Activated CD8-positive, alpha-beta memory T cell treated with anti-CD3 and anti-CD28 coated beads, Interleukin-2, amount 50 U/mL, for 4 hours (primary cell): ENCODE data around the gene ASCC1.
"Not testable (repeated sequence)": the region's sequence is repeated elsewhere in the genome, so short reads cannot be mapped to it uniquely, and the experiment has no call there.

Experiments used
- DNase-seq: peaks from one replicate; pipeline ENCODE4 v3.0.0-alpha.2; 2020

The ASCC1 gene

DNA sequence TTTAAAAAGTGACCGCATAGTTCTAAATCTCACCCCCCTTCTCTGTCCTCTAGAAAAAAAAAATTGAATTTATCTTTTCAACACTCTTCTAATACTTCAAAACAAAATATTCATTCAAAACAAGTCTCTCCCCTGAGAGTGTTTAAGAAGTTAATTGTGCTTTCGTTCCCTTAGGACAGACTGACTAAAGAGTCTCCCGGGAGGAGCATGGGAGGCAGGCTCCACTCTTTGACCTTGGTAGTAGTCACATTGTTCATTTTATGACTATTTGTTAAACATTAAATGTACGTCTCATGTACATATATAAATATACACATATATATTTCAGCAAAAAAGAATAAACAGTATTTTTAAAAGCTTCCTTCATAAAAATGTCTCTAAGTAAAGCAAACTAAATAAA lies 92.5 kb downstream of the ASCC1 start:
- no peak for DNase-seq

DNA sequence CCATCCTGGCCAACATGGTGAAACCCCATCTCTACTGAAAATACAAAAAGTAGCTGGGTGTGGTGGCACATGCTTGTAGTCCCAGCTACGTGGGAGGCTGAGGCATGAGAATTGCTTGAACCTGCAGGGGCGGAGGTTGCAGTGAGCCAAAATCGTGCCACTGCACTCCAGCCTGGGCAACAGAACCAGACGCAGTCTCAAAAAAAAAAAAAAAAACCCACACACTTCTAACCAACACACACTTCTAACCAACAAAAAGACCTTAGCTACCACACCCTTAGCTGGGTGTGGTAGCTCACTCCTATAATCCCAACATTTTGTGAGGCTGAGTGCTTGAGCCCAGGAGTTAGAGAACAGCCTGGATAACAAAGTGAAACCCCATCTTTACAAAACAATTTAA lies 93.9 kb downstream of the ASCC1 start:
- no peak for DNase-seq

DNA sequence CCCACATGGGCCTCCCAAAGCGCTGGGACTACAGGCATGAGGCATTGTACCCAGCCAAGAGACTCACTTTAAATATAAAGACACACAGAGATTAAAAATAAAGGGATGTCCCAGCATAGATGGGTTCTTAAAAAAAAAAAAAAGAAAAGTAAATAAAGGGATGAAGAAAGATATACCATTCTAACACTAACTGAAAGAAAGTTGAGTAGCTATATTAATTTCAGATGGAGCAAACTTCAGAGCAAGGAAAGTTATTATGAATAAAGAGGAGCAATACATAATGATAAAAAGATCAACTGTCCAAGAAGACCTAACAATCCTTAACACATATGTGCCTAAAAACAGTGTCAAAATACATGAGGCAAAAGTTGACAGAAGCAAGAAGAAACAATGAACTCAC lies 94.7 kb downstream of the ASCC1 start:
- no peak for DNase-seq

DNA sequence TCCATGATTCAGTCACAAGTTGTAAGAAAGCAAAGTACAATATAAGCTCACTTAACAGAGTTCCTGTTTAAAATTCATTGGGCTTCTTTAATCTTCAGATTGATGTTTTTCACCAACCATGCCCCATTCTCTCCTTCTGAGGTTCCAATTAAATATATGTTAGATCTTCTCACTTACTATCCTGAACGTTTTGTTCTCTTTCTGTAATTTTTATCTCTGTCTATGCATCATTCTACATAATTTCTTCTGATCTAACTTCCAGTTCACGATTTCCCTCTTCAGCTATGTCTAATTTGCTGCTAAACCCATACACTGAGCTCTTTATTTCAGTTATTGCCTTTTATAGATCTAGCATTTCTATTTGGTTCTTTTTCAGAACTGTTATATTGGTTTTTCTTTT lies 99.7 kb downstream of the ASCC1 start:
- DNase-seq, result no peak

DNA sequence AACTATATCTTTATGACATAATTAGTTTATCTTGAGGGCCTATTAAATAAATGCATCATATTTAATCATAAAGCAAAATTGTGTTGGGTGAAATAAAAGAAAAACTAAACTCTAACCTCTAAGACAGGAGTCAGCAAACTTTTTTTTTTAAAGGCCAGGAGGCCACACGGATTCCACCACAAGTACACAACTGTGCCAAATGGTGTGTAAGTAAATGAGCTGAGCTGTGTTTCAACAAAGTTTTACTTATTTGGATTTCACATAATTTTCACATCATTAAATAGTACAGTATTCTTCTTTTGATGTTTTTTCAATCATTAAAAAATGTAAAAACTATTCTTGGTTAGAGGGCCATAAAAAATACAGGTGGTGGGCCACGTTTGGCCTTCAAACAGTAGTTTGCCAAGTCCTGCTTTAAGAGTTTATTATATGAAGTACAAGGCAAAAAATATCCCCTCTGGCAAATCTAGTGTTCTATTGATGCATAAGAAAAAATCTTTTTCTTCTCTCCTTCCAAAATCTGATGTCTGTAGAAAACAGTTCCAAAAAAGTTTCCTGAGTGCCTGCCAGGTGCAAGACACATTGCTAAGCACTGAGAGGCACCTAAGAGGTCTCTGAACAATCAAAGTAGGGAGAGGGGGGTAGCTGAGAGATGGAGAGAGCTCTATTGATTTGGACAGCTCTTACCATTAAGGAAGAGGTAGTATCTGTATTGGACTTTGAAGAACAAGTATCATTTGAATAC lies 101.2 kb downstream of the ASCC1 start:
- no peak for DNase-seq

DNA sequence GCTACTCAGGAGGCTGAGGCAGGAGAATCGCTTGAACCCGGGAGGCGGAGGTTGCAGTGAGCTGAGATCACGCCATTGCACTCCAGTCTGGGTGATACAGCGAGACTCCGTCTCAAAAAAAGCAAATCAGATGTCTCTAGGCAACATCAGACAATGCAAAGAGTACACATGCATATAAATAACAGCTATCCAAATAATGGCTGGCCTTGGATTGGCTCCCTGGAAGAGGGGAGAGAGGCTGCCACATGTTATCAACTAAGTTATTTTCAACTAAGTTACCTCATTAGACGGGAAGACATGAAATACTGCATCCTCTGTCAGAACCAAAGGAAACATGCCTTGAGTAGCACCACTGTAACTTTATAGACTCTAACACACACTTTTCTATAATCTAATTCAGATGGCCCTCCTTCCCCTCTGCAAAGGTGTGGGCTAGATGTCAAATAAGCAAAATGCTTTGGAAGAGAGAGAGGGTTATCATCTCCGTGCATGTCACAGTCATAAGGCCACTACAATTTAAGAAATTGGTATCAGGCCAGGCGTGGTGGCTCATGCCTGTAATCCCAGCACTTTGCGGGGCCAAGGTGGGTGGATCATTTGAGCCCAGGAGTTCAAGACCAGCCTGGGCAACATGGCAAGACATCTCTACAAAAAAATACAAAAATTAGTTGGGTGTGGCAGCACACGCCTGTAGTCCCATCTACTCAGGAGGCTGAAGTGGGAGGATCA lies 105.2 kb downstream of the ASCC1 start:
- DNase-seq, result no peak

DNA sequence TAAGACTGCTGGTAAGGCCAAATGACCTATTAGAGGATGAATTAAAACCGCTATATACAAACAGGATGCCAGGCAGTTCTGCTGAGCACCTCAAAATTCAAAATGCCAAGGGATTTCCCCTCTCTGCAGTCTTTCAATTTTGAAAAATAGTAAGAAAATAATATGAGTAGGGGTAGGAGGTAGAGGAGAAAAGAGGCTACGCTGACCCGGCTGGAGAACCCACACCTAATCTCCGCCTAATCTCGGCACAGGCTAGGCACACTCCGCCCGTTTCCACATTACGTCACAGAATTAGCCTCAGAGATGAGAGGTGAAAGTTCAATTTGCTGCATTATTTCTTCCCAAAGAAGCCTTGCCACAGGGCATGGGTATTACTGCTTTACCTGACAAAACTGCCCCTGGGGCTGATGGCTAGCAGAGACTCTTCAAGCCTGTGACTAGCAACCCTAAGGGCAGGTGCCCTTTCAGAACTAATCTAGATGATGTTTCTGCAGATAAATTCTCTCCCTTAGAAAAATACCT lies 106.4 kb downstream of the ASCC1 start:
- DNase-seq, result no peak

DNA sequence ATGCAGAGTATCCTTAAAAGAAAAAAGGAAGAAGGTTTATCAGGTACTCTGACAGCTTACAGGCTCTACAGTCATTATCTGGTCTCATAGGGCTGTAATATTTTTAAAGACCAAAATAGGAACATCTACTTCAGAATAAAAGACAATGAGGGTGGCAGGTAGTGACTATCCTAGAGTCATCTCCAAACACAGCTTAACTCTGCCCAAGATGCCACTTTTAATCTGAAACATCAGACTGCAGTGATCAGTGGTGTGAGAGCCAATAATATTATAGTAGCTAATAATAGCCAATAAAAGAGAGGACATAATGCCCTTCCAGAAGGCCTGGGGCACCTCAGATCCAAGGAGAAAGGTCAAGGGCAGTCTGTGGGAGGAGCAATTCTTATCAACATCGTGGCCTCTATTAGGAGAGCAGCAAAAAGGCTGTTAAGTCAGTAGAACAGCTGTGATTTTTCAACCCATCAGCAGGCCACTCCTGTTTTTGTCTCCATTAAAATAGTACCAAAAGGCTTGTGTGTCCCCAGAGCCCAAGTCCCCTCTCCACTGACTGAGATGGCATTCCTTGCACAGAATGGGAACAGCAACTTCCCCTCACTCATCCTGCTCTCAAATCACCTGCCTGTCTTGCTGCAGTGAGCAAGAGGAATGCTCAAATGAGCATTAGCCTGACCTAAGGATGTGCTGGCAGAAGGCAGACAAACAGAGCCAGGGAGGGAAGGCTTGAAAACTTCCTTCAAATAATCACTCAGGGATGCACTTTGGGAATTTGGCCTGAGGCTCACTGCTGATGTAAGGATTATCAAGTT lies 107.0 kb downstream of the ASCC1 start:
- DNase-seq, result no peak

DNA sequence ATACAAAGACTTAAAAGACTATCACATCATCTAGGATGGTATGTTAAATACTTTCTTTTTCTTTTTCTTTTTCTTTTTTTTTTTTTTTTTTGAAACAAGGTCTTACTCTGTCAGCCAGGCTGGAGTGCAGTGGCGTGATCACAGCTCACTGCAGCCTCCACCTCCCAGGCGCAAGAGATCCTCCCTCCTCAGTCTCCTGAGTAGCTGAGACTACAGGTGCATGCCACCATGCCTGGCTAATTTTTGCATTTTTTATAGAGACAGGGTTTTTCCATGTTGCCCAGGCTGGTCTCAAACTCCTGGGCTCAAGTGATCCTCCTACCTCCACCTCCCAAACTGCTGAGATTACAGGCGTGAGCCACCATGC lies 108.1 kb downstream of the ASCC1 start:
- not testable (repeated sequence) for DNase-seq

DNA sequence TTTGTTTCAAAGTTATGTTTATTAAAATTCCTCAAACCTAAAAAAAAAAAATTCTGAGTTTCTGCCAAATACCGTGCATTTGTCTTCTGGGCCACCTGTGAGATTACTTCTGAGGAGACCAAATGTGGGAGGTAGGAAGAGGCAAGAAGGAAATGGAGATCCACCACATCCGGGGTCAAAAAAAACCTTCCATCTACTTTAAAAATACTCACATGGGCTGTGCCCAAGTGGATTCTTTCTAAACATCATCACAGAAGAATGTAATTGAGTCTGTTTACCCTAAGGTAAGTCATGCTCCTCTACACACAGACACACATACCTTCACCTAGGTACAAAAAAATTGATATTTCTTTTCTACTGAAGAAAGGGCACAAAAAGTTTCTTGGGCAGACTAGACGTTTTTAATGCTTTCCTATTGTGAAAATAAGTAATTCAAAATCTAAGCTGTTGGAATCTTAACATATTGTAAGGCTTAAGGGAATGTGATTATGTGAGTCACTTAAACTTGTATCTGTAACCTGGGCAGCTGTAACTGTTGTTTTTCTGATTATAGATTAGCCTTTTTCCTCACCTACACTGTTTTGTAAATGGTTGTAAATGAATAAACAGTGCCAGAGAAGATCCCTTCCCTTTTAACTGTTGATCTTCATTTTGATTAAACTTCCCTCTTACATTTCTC lies 108.6 kb downstream of the ASCC1 start:
- DNase-seq, result no peak

DNA sequence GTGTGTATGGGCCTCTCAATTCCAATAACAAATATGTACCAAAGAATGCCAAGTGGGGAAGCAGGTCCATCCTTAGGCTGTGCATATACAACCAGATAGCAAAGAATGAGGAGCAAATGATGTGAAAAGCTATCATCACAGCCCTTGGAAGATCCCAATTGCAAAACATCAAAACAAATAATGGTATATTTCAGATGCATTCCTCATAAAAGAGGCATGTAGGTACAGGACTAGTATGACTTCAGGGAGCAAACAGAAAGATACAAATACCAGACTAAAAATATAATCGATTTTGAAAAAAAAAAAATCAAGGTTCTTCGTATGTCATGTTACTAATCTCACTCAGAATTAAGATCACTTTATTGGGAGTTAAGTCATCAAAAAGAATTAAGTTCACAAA lies 109.2 kb downstream of the ASCC1 start:
- DNase-seq, result no peak

DNA sequence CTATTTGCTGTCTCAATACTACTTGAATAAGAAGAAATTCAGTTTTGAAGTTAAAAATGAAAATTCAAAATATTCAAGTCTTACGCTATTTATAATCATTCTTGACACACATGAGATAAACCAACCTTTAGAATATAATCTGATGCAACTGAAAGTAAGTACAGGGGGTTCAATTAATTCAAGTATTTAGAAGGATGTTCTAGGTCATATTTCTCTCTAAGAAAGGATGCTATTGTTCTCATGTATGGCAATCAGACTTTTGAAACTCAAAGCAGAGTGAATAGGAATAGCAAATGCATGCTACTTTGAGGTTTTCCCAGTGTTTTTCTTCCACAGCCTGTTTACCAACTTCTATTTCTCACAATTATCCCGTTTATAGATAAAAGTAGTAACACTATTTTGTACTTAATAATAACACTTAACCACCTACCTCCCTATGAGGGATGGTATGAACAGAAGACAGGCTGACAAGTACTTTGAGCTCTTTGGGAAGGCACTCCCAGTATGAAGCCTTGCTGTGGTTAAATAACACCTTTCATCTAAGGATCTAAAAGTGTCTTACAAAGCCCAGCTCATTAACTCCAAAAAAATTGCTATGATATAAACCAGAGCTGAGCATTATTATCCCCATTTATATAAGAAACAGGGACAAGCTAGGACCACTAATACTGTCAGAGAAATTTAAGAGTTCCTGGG lies 109.8 kb downstream of the ASCC1 start:
- no peak for DNase-seq

DNA sequence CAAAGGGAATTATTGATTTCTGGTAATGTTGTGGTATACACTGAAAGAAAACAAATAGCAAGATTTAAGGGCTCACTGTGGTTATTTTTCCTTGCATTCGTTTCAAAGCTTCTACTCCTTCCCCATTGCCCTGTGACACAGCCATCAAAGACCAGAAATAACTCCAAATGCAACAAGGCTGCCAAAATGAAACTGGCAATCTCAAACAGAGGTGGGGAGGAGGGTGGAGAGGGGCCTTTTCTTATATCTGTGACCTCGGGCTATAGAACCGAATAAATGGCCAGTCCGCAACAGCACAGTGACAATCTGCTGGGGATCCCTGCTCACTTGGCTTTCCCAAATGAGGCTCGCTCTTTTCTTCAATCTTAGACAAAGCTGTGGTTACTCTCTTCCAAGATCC lies 110.4 kb downstream of the ASCC1 start:
- DNase-seq, result no peak

DNA sequence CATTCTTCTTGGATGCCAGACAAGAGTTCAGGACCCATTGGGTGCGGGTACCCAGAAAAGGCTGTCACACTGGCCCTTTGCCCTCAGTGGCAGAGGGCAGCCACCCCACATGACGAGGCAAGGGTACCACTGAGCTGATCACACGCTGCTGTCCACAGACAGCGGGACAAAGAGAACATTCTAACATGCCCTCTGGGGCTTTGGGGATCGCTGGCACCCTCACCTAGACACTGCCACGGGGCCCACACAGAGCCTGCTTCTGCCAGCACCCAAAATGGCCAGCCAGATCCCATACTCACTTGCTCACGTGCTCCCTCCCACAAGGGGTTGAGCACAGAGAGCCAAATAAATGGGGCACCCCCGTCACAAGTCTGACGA lies 111.0 kb downstream of the ASCC1 start:
- no peak for DNase-seq

DNA sequence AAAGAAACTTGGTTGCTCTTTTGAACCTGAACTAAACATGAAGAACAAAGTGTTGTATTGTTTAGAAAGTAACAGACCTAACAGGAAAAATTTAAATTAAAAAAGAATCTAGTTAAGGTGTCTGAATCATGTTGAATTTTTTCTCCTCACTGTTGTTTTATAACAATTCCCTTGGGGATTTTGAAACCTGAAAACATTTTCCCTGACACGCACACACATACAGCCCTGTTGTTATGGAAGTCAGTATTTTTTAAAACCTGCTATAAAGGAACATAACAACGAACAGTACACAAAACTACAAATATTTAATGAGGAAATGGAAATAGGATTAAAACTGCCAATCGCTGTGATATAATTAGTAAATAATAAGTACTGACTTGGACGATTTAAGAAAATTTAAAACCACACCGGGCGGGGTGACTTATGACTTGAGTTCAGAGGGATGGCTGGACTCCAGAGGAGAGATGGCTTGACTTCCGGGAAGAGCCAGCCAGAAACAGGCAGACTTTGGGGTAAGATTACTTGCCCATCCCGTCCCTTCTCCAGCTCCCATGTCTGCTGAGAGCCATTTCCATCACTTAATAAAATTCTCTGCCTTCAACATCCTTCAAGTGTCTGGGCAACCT lies 111.5 kb downstream of the ASCC1 start:
- no peak for DNase-seq

DNA sequence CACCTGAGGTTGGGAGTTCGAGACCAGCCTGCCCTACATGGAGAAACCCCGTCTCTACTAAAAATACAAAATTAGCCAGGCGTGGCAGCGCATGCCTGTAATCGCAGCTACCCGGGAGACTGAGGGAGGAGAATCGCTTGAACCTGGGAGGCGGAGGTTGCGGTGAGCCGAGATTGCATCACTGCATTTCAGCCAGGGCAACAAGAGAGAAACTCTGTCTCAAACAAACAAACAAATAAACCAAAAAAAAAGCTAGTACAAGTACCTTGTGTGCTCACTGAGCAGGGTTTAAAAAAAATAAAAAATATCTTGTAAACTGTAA lies 116.5 kb downstream of the ASCC1 start:
- DNase-seq, result no peak

DNA sequence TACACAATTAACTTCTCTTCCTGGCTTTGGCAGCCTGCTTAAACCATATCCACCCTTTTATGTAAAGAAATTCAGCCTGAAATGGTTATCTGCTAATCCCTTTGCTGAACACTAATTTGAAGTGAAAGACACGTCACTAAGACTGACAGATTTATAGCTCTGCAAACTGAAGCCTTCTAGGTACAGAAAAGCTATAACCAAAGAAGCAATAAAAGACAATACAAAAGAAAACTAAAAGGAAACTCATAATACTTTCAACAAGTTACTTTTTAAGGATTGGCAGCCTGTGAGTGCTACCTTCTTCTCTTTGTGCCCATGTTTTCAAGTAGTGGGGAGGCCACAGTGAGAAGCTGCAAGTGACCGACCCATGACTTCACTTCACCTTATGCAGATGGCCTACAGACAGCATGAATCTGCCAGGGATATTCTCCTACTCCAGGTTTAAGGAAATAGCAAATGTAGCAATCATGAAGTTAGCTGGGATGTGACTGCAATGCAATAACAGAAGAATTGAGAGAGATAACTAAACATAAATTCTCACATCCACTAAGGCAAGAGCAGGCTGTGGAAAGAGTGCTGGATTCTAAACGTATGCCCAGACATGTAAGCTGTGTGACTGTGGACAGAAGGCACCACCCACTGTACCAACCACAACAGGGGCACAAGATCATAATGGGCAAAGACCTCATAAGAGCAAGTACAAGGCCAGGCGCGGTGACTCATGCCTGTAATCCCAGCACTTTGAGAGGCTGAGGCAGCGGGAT lies 117.1 kb downstream of the ASCC1 start:
- DNase-seq, result no peak

DNA sequence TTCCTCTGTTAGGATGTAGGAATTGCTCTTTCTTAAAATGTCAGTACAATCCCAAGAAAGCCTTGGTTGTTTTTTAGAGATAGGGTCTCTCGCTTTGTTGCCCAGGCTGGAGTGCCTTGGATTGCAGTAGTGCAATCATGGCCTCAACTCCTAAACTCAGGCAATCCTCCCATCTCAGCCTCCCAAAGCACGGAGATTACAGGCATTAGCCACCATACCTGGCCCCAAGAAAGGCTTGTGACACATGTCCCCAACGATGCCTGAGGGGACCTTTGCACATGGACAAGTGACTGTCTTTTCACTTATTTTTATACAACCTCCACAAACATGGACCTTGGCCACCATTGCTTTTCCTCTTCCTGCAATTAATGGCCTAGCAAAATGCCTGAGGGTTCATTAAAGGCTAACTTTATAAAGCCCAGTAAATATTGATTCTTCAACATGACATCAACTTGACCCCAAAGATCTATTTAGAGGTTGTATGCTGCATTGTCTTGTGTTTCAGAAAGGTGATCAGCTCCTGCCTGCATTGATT lies 117.7 kb downstream of the ASCC1 start:
- DNase-seq, result no peak

DNA sequence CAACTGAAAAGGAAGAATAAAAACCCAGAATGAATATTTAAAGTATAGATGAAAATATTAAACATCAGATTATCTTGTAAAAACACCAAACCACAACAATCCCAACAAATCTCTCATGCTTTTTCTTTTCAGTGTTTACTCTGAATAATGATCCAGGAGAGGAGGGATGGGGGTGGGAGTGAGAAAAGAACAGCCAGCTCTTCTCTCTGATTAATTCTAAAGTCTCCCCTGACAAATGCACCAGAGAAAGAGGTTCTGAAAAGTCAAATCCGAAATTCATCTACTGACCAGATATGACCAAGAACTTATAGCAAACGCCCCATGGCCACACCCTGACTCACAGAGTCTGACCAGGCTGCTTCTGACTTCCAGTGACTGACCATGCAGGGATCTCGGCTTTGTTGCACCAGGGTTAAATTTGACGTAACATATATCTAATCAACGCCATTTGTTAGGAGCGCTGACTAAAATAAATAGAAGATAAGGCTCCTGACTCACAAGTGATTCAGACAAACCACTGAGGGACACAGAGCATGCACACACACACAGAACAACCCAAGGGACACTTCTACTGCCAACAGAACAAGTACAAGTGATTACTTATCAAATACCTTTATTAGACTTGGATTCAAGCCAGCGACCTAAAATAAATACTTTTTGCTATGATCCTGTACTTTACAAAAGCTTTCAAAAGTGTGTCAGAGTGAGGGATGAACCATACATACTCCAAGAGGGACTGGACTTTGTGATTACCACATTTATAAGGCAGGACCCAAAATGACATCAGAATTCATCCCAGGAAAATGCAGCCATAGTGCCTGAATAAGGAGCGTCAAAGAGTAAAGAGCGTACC lies 118.4 kb downstream of the ASCC1 start:
- DNase-seq, result no peak
